Measurements from ENCODE around the gene USE1.

- TF ChIP-seq CTCF (IDR thresholded peaks at IDR 0.05; ENCODE audit: insufficient read depth, low read length) (no peak), POLR2AphosphoS5 (IDR thresholded peaks at IDR 0.05; ENCODE audit: low read depth) (no peak)
Measured at GRCh38 chr19:17245535-17245984, 30.4 kb downstream of the USE1 start, which contains the start of gene NR2F6.
